Amniotic stem cell (primary cell): Measurements from ENCODE around the gene DHX38.
A peak's percentile ranks its signal among the peaks of the same experiment; 100 is the strongest.

Experiments used
- DNase-seq: peaks from one replicate; lab custom pipeline; 2025; lab: John Stamatoyannopoulos, UW

The DHX38 gene

GRCh38 chr16:72122308-72122707 is 28.7 kb downstream of the DHX38 start:
- no peak for DNase-seq

GRCh38 chr16:72122916-72123315 is 29.3 kb downstream of the DHX38 start:
- no peak for DNase-seq

- DNase-seq, result no peak
Observed at GRCh38 chr16:72123426-72123825, 29.8 kb downstream of the DHX38 start.

GRCh38 chr16:72124148-72124547 is 30.5 kb downstream of the DHX38 start:
- no peak for DNase-seq

- peak; percentile 44 for DNase-seq
Observed at GRCh38 chr16:72124761-72125634, 31.4 kb downstream of the DHX38 start.

- no peak for DNase-seq
Observed at GRCh38 chr16:72125635-72126428, 32.2 kb downstream of the DHX38 start.

GRCh38 chr16:72126429-72126765 is 32.8 kb downstream of the DHX38 start:
- DNase-seq, result no peak

GRCh38 chr16:72128701-72129100 is 35.1 kb downstream of the DHX38 start:
- no peak for DNase-seq

- no peak for DNase-seq
Observed at GRCh38 chr16:72129976-72130656, 36.5 kb downstream of the DHX38 start.

GRCh38 chr16:72131036-72131435 is 37.4 kb downstream of the DHX38 start:
- DNase-seq, result no peak

- DNase-seq, result no peak
Observed at GRCh38 chr16:72132726-72133125, 39.1 kb downstream of the DHX38 start.

- no peak for DNase-seq
Observed at GRCh38 chr16:72134507-72134906, 40.9 kb downstream of the DHX38 start.

GRCh38 chr16:72137380-72138063 is 43.9 kb downstream of the DHX38 start:
- DNase-seq, result no peak

- no peak for DNase-seq
Observed at GRCh38 chr16:72138064-72138572, 44.5 kb downstream of the DHX38 start.

GRCh38 chr16:72139908-72140307 is 46.3 kb downstream of the DHX38 start:
- no peak for DNase-seq

GRCh38 chr16:72142476-72142875 is 48.8 kb downstream of the DHX38 start:
- DNase-seq, result no peak

GRCh38 chr16:72149676-72150464 is 56.2 kb downstream of the DHX38 start:
- no peak for DNase-seq

- DNase-seq, result no peak
Observed at GRCh38 chr16:72159386-72159785, 65.7 kb downstream of the DHX38 start.

GRCh38 chr16:72159801-72160200 is 66.2 kb downstream of the DHX38 start:
- no peak for DNase-seq

GRCh38 chr16:72162105-72162692 is 68.6 kb downstream of the DHX38 start:
- DNase-seq, result no peak
